HG03469 (cell line): ENCODE results near the gene MAP1LC3B.
A peak's percentile ranks its signal among the peaks of the same experiment; 100 is the strongest.
"Not testable (repeated sequence)": the region's sequence is repeated elsewhere in the genome, so short reads cannot be mapped to it uniquely, and the experiment has no call there.

ENCODE experiments used
- ATAC-seq: cut with Tn5 transposase; IDR thresholded peaks from one replicate; pipeline ENCODE4 v1.9.1; 2021; ENCODE audit warnings: mild to moderate bottlenecking, moderate library complexity, moderate number of reproducible peaks; ENCODE audit not compliant: unreplicated experiment

The MAP1LC3B gene

GRCh38 chr16:87380403-87380802 lies 11.7 kb upstream of the MAP1LC3B start:
- ATAC-seq: no peak

DNA sequence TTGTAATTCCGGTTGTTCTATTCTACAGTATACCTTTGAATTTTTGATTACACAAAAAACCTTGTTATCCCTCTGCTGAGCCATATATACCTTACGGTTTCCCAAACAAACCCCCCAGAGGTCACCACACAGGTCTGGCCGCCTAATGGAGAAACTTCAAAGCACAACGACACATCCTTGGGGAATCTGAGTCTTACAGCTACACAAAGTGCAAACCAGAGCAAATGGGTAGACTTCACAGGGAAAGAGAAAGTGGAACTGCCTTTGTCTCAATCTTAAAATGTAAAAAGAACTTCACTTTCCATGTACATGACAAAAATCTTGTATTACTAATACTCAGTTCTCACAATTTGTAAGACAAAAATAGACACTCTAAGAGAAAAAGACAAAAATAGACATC lies 11.3 kb upstream of the MAP1LC3B start:
- no peak for ATAC-seq

- ATAC-seq: no peak
Measured at GRCh38 chr16:87382023-87382785, 9.9 kb upstream of the MAP1LC3B start.

- peak; percentile 20 for ATAC-seq
Measured at GRCh38 chr16:87383505-87384161, 8.5 kb upstream of the MAP1LC3B start, which contains the start of gene FBXO31. Gene FBXO31 (minus strand): TSS chr16:87383776. CDS start chr16:87383744, 32 bp downstream.

DNA sequence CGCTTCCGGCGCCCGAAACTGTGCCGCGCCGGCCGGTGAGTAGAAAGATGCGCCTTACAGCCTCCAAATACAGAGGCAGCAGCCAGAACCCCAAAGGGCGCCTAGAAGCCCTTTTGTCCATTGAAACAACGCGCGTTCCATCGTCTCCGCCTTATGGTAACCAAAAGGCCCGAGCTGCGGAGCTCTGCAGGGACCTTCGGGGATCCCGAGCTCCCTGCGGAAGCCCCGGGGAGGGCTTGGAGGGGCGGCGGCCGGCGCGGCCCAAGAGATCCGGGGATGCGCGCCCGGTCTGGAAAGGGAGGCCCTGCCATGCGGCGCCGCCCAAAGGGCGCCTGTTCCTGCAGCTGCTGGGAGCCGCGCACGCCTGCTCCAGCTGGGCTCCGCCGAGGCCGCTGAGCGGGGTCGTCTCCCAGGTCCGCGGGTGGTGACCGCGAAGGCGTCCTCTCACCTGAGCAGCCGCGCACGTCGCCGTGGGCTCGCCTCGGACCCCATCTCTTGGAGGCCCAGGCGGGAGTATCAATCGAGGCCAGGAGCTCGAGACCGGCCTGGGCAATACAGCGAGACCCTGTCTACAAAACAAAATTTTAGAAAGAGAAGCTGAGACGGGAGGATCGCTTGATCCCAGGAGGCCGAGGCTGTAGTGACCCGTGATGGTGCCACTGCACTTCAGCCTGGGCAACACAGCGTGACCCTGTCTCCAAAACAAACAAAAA lies 7.8 kb upstream of the MAP1LC3B start:
- peak; percentile 13 for ATAC-seq

GRCh38 chr16:87384875-87385167 lies 7.3 kb upstream of the MAP1LC3B start:
- not testable (repeated sequence) for ATAC-seq

- ATAC-seq: peak; percentile 36
Measured at GRCh38 chr16:87387942-87388817, 4.0 kb upstream of the MAP1LC3B start.

- no peak for ATAC-seq
Measured at GRCh38 chr16:87388818-87389134, 3.4 kb upstream of the MAP1LC3B start.

DNA sequence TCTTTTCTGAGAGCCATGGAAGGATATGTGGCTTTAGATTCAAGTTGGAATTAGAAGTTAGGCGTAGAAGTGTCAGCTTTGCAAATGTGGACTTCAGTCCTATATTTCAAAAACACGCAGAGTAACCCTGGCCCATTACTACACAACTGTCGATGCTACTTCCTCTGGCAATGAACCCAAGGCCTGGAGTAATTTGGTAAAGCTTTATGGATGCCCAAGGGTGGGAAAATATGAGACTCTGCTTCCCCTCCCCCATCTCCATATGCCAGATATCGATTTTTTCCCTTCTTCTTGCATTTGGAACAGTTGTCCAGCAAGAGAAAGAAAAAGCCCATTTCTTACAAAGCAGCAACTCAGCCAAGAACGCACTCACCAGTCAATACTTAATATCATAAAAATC lies 2.9 kb upstream of the MAP1LC3B start:
- ATAC-seq: no peak

GRCh38 chr16:87389914-87390313 lies 2.2 kb upstream of the MAP1LC3B start:
- ATAC-seq: not testable (repeated sequence)

DNA sequence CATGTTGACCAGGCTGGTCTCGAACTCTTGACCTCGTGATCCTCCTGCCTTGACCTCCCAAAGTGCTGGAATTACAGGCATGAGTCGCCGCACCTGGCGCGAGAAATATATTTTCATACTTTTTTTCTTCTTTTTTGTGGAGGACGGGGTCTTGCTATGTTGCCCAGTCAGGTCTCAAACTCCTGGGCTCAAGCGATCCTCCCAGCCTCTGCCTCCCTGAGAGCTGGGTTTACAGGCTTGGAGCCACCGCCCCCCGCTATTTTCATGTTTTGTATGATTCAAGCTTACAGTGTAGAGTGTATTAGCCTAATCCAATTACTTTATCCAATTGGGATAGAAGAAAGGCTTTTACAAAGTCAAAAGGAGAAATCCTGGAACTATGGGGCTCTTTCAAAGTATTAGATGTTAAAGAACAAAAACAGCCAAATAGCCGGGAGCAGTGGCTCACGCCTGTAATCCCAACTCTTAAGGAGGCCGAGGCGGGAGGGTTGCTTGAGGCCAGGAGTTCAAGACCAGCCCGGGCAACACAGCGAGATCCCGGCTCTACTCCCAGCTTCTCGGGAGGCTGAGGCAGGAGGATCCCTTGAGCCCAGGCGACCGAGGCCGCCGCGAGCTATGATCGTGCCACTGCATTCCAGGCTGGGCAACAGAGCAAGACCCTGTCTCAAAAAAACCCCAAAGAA lies 1.4 kb upstream of the MAP1LC3B start:
- no peak for ATAC-seq

DNA sequence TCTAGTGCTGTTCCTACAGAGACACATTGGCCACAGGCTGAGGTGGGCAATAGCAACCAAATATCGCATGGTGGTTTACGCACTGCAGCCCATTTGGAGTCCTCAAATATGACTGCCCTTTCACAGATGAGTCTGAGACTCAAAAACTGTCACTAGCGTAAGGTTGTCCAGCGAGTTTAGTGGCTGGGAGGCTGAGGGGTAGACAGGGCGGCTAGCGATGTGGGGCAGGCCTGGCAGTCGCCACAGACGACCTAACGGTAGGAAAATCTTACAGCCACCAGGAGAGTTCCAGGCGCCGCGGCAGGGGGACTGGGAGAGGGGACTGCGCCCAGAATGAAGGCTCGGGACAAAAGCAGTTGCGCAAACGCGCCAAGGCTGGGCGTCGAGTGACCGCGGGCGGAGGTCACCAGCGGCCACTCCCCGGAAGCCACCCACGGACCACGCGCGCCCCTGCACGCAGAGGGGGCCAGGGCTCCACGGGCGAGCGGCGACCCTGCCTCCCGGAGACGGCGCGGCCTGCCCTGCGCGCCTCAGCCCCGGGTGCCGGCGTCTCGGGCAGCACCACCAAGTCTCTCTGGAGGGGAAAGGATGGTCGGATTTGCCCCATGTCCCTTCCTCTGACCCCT lies 699 bp upstream of the MAP1LC3B start:
- peak; percentile 1 for ATAC-seq

- ATAC-seq: no peak
Measured at GRCh38 chr16:87392821-87393679, 914 bp downstream of the MAP1LC3B start.

DNA sequence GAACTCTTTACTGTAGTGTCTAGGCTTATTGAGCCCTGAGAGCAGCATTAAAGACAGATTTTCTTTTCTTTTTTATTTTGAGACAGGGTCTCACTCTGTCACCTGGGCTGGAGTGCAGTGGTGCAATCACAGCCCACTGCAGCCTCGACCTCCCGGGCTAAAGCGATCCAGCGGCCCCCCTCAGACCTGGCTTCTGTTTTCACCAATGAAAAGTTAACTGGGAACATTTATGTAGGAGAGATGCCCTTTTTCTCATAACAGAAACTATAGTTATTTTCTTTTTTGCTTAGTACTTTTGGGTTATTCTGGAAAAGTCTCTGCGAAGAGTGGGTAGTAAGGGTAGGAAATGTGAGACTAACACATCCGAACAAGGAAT lies 1.5 kb downstream of the MAP1LC3B start:
- ATAC-seq: no peak

DNA sequence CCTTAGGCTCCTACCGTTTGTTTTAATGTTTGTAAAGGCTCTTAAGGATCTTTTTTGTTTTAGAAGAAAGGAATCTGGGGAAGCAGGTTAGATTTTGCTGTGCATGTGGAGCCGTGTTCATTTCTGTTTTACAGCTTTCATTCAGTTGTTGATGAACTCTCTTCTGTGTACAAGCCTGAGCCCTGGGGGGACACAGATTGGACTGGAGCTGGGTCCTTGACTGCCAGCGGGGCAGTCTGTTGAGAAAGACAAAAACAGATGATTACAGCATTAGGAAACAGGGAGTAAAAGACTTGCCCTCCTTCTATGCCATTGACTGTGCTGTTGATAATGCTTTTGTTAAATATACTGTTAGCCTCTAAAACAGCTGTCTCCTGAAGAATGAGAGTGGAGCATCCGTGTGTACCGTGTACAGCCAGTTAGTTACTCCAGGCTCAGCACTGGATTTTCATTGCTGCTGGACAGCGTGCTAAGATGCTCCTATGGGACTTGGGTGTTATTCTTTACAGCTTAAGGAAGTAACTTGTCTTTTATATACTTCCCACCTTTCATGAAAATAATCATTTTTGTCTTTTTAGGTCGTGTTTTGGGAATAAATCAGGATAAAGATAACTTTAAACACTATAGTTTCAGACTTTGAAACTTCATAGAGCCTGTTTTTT lies 3.2 kb downstream of the MAP1LC3B start:
- no peak for ATAC-seq

DNA sequence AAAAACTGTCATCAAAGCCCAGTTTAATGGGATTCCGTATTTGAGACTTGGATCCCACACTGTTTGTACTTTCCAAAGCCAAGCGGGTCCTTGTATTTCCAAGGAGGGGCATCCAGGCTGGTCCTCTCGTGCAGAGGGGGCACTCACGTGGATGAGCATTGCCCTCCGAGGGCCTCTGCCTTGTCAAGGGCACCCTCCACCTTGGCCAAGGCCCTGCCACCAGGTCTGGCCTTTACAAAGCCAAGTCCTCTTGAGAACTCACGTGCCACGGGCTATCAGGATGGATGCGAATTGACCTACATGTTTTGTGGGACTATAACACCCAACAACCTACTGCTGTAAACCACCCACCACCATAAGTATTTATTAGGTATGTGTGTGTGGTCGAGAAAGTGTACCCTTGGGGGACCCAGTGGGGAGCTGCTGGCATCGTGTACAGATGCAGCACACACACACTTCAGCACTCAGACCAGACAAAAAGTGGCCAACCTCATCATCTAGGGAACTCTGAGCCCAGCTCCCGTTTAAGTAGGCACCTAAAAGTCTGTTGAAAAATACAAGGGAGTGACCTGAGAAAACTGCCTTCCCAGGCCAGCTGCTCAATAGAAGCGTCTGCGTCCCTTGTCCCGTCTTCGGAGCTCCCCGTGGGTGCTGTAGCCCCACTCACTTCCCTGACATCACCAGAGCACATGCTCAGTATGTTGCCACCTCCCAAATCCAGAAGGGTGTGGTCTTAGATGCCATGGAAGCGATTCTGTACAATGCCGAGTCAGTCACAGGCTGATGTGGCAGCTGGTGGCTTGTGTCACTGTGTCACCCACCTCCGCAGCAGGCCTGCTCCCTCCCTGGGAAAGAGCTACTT lies 12.9 kb downstream of the MAP1LC3B start:
- no peak for ATAC-seq

DNA sequence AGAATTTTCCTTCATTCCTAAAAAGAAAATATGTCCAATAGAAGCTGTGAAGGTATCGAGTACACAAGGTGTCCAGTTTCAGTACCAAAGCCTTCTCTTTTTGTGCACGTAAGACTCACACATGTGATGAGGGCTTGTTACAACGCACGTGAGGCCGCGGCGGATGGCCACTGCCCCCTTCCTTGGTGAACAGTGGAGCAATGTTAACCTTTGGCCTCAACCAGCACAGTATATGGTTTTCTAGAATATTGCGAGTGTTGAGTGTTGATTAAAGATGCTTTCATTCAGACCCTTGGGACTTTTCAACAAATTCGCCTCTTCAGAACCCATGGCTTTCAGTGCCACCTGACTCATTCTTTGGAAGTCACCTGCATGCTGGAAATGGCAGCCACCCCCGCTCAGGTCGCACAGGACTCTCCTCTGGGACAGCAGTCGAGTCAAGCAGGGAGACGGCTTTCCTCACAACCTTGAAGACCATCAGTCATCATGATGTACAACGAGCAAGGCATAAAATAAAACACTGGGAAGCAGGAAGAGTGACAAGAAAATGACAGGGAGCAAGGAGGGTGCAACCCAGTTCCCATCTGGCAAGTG lies 14.5 kb downstream of the MAP1LC3B start:
- no peak for ATAC-seq
